ENCODE data around the gene SPATA33.

- TF ChIP-seq CTCF (IDR thresholded peaks at IDR 0.05) (no peak), POLR2A (IDR thresholded peaks at IDR 0.05) (no peak)
Measured at GRCh38 chr16:89672177-89672941, 14.7 kb downstream of the SPATA33 start.

Measured in transverse colon (tissue), 3 donors.